Ascending aorta (tissue), 2 donors: Measurements from ENCODE around the gene NT5C2. TPM values are rescaled to one million over a fixed set of nuclear protein-coding genes. Genes with fewer than 3 reads are reported as not detected.
A peak's percentile ranks its signal among the peaks of the same experiment; 100 is the strongest.
"Not testable (repeated sequence)": the region's sequence is repeated elsewhere in the genome, so short reads cannot be mapped to it uniquely, and the experiment has no call there.

Experiments
- DNase-seq, 2 donors: peaks; one replicate each; pipeline ENCODE4 v3.0.0-alpha.2; 2019; ENCODE audit warnings: low spot score in 2 of 2
- H3K27ac ChIP-seq, 2 donors: fragments of 200-600 bp; sonication (generic); one replicate each; pipeline ENCODE4 v1.5.1; 2016 to 2017; ENCODE audit warnings: mild to moderate bottlenecking in 1 of 2
- H3K27me3 ChIP-seq: fragments of 200-600 bp; sonication (generic); one replicate; pipeline ENCODE4 v1.5.1; 2017
- H3K36me3 ChIP-seq, 2 donors: fragments of 200-600 bp; sonication (generic); one replicate each; pipeline ENCODE4 v1.5.1; 2016
- H3K4me1 ChIP-seq, 2 donors: fragments of 200-600 bp; sonication (generic); one replicate each; pipeline ENCODE4 v1.5.1; 2016 to 2017; ENCODE audit warnings: mild to moderate bottlenecking in 1 of 2
- H3K4me3 ChIP-seq, 2 donors: fragments of 200-600 bp; sonication (generic); one replicate each; pipeline ENCODE4 v1.5.1; 2016 to 2017; ENCODE audit warnings: mild to moderate bottlenecking in 1 of 2
- H3K9me3 ChIP-seq, 2 donors: fragments of 200-600 bp; sonication (generic); one replicate each; pipeline ENCODE4 v1.5.1; 2016
- intact Hi-C: fragments of 100-400 bp; cut with DNase I; formaldehyde crosslinking; loops from one replicate; pipeline ENCODE4 v1.15.1; 2023
- total RNA-seq: library from RNA; depleted of rRNA; stranded (reverse); fragments of >200 nt; gene quantifications from one replicate; pipeline ENCODE4 v1.1.0, GENCODE V29; 2016
- TF ChIP-seq, protein P1 (sequence below), 3 experiments: fragments of 200-600 bp in 2 of 3; fragments of 450-650 bp in 1 of 3; sonication (generic) in 2 of 3; IDR thresholded peaks; one replicate each; pipeline ENCODE4 v1.5.1; 2016 to 2019; ENCODE audit warnings: antibody characterized with exemption in 3 of 3, mild to moderate bottlenecking in 1 of 3, moderate library complexity in 1 of 3

Gene NT5C2
- total RNA-seq, 1 donor from 2014 or later: 25.9 TPM

DNA sequence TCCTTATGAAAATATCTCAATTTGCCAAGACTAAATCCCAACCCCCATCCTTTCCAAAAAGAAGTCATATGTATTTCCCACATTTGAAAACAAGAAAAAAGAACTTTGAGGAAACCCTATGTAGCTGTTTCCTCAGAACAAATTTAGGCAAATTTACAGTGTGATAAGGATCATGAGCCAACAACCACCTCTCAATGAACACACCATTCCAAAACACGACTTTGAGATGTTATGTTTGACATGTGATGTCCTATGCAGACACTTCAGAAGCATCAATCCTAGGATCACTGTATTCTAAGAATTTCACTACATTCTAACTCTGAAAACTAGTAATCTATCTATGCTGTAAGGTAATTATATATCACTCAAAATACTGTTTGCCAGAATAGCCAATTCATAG lies 62.2 kb downstream of the NT5C2 start:
- Histone ChIP-seq H3K27ac (peak overlapping the region; percentile 5 to 18), H3K4me1 (peaks cover 5 to 8% of the 10 kb centered on the region in 2 donors), H3K4me3 (no peak overlapping the region), H3K27me3 (no peaks in the 10 kb centered on the region), H3K9me3 (no peaks in the 10 kb centered on the region), H3K36me3 (peaks cover 16 to 31% of the 10 kb centered on the region in 2 donors)
- intact Hi-C loops: no loop called here
- no peak for DNase-seq
- TF ChIP-seq, protein P1, sequence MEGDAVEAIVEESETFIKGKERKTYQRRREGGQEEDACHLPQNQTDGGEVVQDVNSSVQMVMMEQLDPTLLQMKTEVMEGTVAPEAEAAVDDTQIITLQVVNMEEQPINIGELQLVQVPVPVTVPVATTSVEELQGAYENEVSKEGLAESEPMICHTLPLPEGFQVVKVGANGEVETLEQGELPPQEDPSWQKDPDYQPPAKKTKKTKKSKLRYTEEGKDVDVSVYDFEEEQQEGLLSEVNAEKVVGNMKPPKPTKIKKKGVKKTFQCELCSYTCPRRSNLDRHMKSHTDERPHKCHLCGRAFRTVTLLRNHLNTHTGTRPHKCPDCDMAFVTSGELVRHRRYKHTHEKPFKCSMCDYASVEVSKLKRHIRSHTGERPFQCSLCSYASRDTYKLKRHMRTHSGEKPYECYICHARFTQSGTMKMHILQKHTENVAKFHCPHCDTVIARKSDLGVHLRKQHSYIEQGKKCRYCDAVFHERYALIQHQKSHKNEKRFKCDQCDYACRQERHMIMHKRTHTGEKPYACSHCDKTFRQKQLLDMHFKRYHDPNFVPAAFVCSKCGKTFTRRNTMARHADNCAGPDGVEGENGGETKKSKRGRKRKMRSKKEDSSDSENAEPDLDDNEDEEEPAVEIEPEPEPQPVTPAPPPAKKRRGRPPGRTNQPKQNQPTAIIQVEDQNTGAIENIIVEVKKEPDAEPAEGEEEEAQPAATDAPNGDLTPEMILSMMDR (IDR thresholded peaks at IDR 0.05): no peak

DNA sequence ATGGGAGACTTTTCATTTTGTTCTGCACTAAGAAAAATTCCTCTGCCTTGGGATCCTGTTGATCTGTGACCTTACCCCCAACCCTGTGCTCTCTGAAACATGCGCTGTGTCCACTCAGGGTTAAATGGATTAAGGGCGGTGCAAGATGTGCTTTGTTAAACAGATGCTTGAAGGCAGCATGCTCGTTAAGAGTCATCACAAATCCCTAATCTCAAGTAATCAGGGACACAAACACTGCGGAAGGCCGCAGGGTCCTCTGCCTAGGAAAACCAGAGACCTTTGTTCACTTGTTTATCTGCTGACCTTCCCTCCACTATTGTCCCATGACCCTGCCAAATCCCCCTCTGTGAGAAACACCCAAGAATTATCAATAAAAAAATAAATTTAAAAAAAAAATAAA lies 62.9 kb downstream of the NT5C2 start:
- H3K27me3 ChIP-seq, DNase-seq, H3K27ac ChIP-seq, intact Hi-C loops, H3K9me3 ChIP-seq, H3K4me3 ChIP-seq: not testable (repeated sequence)
- Histone ChIP-seq H3K36me3 (peaks cover 16 to 24% of the 10 kb centered on the region in 2 donors), H3K4me1 (peaks cover 6 to 16% of the 10 kb centered on the region in 2 donors)

DNA sequence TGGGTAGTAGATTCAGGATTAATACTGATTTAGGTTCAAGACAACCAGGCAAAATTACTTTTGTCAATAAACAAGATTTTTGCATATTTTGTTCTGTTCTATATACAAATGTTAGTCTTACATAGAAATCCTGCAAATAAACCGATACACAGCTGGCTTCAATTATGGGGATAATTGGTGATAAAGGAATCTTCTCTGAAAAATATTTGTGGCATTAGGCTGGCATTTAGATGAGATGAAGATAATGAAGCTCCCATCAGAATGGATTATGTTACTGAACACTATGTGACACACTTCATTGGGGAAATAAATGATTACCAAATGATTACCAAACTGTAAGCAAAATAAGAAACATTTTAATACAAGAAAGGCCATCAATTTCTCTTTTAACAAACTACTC lies 65.8 kb downstream of the NT5C2 start:
- Histone ChIP-seq H3K27me3 (no peaks in the 10 kb centered on the region), H3K27ac (peak overlapping the region; percentile 66 to 69), H3K36me3 (no peaks in the 10 kb centered on the region), H3K4me1 (peaks cover 6 to 39% of the 10 kb centered on the region in 2 donors), H3K9me3 (no peaks in the 10 kb centered on the region), H3K4me3 (no peak overlapping the region)
- TF ChIP-seq, protein P1 (IDR thresholded peaks at IDR 0.05): no peak
- DNase-seq: no peak
- intact Hi-C loops: no loop called here

DNA sequence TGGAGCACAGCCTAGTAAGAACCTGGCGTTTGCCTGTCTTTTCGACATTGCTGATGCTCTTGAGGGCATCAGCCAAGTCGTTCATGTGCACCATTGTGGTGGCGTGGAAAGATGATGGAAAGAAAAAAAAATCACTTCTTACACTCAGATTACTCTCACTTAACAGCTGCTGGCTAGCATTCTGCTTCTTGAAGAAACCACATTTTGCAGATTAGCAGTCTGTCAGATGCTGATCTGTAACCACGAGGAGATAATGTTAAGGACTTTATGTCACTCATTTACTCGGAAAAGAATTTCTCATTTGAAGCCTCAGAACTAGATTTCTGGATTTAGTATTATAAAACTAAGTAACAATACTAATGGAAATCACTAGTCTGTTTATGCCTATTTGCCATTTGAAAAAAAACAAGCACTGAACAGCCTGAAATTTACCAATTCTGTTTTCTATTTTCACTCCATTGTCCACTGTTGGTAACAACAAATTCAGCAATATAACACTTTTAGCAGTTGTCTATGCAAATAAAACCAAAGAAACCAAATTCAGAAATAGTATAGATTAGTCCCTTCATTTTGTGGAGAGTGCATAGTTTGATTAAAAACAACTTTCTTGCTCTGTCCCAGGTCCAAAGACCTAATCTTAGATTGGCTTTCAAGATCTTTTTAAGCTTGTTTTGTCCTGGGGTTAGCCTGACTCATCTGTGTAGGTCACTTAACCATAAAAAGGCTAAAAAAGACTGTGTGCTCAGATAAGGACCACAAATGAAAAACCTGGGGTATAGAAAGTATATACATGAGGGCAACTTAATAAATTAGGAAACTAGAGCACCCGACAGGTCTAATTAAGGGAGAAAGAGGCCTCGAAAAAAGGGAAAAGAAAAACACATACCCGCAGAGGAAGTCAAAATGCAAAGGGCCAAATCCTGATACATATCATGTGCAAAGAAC lies 67.5 kb downstream of the NT5C2 start:
- Histone ChIP-seq H3K9me3 (no peaks in the 10 kb centered on the region), H3K27me3 (no peaks in the 10 kb centered on the region), H3K27ac (peak overlapping the region; percentile 66 to 69), H3K4me3 (peak overlapping the region in 1 of 2 donors; percentile 12), H3K4me1 (peaks cover 13 to 55% of the 10 kb centered on the region in 2 donors), H3K36me3 (no peaks in the 10 kb centered on the region)
- TF ChIP-seq, protein P1 (IDR thresholded peaks at IDR 0.05): no peak
- intact Hi-C loops: no loop called here
- DNase-seq: no peak

DNA sequence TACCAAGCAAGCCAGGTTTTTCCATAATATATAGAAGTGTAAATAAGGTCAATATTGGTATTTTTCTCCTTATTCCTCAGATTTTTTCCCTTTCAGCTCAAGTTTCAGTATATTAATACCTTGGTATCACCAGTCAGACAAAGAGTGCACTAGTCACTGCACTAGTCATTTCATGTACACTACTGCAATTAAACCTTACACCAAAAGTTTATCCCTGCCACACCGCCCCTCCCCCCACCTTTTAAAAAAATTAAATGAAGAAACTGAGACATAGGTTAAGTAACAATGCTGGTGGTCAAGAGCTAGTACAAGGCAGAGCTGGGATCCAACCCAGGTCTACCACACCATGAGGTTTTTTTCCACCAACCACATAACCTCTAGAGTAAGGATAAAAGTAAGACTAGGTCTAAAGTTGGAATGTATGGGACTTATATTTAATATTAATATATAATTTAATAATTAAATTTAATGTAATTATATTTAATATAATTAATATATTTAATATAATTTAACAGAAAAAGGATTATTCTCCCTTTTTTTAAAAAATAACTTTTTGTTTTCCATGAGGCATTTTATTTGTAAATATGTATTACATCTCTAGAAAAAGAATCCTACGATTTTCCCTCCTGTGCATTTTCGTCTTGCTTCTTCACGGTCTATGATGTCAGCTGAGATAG lies 68.5 kb downstream of the NT5C2 start:
- no peak for DNase-seq
- no peaks in the 10 kb centered on the region for H3K36me3 ChIP-seq
- no peaks in the 10 kb centered on the region for H3K9me3 ChIP-seq
- intact Hi-C loops: no loop called here
- peak overlapping the region; percentile 66 to 79 for H3K27ac ChIP-seq
- peaks cover 13 to 58% of the 10 kb centered on the region in 2 donors for H3K4me1 ChIP-seq
- no peak overlapping the region for H3K4me3 ChIP-seq
- TF ChIP-seq, protein P1 (IDR thresholded peaks at IDR 0.05): no peak
- H3K27me3 ChIP-seq: no peaks in the 10 kb centered on the region
